ENCODE measurements around the gene SREBF2. TPM values are rescaled to one million over a fixed set of nuclear protein-coding genes. Genes with fewer than 3 reads are reported as not detected.

The SREBF2 gene
- total and polyA plus RNA-seq, 2 experiments from 2014 or later: 238 to 273 TPM

DNA sequence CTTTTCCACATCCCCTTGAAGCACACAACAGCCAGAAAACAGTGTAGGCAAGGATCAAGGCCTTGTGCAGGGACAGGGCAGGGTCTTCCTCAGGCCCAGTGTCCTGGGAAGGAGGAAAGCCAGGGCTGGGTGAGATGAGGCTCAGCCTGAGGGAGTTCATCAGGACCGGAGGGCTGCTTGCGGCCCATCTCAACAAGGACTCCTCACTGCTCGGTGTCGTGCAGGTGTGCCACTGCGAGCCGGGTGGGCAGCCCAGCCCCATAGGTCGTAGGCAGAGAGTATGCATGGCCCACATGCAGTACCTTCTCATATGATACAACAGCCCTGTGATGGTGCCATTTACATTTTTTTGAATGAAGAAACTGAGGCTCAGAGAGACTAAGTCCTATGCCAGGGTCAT lies 69.1 kb downstream of the SREBF2 start:
- DNase-seq (ENCODE audit: low read depth in 1 of 2, low spot score in 1 of 2): no peak
- Histone ChIP-seq H3K36me3 (peaks cover 82% of the 10 kb centered on the region), H3K27ac (no peak overlapping the region), H3K4me3 (no peak overlapping the region), H3K4me1 (ENCODE audit: low read depth) (no peaks in the 10 kb centered on the region), H3K27me3 (no peaks in the 10 kb centered on the region), H3K9me3 (ENCODE audit: low read depth) (no peaks in the 10 kb centered on the region)
- TF ChIP-seq, protein P1, sequence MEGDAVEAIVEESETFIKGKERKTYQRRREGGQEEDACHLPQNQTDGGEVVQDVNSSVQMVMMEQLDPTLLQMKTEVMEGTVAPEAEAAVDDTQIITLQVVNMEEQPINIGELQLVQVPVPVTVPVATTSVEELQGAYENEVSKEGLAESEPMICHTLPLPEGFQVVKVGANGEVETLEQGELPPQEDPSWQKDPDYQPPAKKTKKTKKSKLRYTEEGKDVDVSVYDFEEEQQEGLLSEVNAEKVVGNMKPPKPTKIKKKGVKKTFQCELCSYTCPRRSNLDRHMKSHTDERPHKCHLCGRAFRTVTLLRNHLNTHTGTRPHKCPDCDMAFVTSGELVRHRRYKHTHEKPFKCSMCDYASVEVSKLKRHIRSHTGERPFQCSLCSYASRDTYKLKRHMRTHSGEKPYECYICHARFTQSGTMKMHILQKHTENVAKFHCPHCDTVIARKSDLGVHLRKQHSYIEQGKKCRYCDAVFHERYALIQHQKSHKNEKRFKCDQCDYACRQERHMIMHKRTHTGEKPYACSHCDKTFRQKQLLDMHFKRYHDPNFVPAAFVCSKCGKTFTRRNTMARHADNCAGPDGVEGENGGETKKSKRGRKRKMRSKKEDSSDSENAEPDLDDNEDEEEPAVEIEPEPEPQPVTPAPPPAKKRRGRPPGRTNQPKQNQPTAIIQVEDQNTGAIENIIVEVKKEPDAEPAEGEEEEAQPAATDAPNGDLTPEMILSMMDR (IDR thresholded peaks at IDR 0.05; ENCODE audit: low read depth, low read length): no peak

GRCh38 chr22:41902932-41903421 lies 70.1 kb downstream of the SREBF2 start:
- no peak for DNase-seq (ENCODE audit: low read depth in 1 of 2, low spot score in 1 of 2)
- peaks cover 72% of the 10 kb centered on the region for H3K36me3 ChIP-seq
- no peaks in the 10 kb centered on the region for H3K9me3 ChIP-seq (ENCODE audit: low read depth)
- TF ChIP-seq, protein P1 (IDR thresholded peaks at IDR 0.05; ENCODE audit: low read depth, low read length): no peak
- H3K27me3 ChIP-seq: no peaks in the 10 kb centered on the region
- H3K4me3 ChIP-seq: no peak overlapping the region
- H3K27ac ChIP-seq: no peak overlapping the region
- no peaks in the 10 kb centered on the region for H3K4me1 ChIP-seq (ENCODE audit: low read depth)

GRCh38 chr22:41904450-41905410 lies 71.8 kb downstream of the SREBF2 start:
- Histone ChIP-seq H3K4me3 (no peak overlapping the region), H3K36me3 (peaks cover 58% of the 10 kb centered on the region)
- DNase-seq (ENCODE audit: low read depth in 1 of 2, low spot score in 1 of 2): no peak

GRCh38 chr22:41905411-41906202 lies 72.7 kb downstream of the SREBF2 start:
- Histone ChIP-seq H3K4me1 (ENCODE audit: low read depth) (peaks cover 3% of the 10 kb centered on the region), H3K9me3 (ENCODE audit: low read depth) (no peaks in the 10 kb centered on the region), H3K36me3 (peaks cover 49% of the 10 kb centered on the region), H3K4me3 (no peak overlapping the region), H3K27ac (no peak overlapping the region), H3K27me3 (peaks cover 22% of the 10 kb centered on the region)
- DNase-seq (ENCODE audit: low read depth in 1 of 2, low spot score in 1 of 2): no peak
- TF ChIP-seq, protein P1 (IDR thresholded peaks at IDR 0.05; ENCODE audit: low read depth, low read length): no peak

More at GRCh38 chr22:41904450-41905410, 71.8 kb downstream of the SREBF2 start:
- peaks cover 14% of the 10 kb centered on the region for H3K27me3 ChIP-seq
- H3K27ac ChIP-seq: no peak overlapping the region
- H3K4me1 ChIP-seq (ENCODE audit: low read depth): no peaks in the 10 kb centered on the region
- TF ChIP-seq, protein P1 (IDR thresholded peaks at IDR 0.05; ENCODE audit: low read depth, low read length): no peak
- no peaks in the 10 kb centered on the region for H3K9me3 ChIP-seq (ENCODE audit: low read depth)

DNA sequence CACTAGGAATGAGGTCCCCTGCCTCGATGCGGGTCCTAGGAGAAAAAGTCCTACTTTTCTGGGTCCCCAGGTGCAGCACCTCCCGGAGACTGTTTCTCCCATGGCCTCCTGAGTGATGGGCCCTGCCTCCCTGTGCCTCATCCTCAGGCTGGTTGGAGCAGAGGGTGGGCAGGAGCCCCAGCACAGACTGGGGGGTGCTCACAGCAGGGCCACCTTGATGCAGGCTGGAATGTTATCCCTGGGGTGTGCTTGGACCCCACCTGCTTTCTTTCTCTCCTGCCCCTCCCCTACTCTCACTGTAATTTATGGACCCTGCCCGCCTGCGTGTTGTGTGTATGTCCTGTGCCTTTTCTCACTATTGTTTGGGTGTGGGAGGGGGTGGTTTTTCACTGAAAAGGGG lies 73.9 kb downstream of the SREBF2 start:
- TF ChIP-seq, protein P1 (IDR thresholded peaks at IDR 0.05; ENCODE audit: low read depth, low read length): no peak
- Histone ChIP-seq H3K36me3 (peaks cover 40% of the 10 kb centered on the region), H3K9me3 (ENCODE audit: low read depth) (no peaks in the 10 kb centered on the region), H3K27ac (no peak overlapping the region), H3K4me3 (no peak overlapping the region), H3K4me1 (ENCODE audit: low read depth) (peaks cover 4% of the 10 kb centered on the region), H3K27me3 (peaks cover 34% of the 10 kb centered on the region)
- DNase-seq (ENCODE audit: low read depth in 1 of 2, low spot score in 1 of 2): no peak

Data from cardiac muscle cell (in vitro differentiated cells and primary cell).